ENCODE data around the gene SLC26A9.
"Not testable (repeated sequence)": the region's sequence is repeated elsewhere in the genome, so short reads cannot be mapped to it uniquely, and the experiment has no call there.

Gene SLC26A9

GRCh38 chr1:205924460-205924790 lies 18.8 kb downstream of the SLC26A9 start:
- no peak for DNase-seq (ENCODE audit: low spot score)

- DNase-seq (ENCODE audit: low spot score) = no peak
These were observed 19.4 kb downstream of the SLC26A9 start for GRCh38 chr1:205923651-205924459.

GRCh38 chr1:205922806-205923205 lies 20.4 kb downstream of the SLC26A9 start:
- DNase-seq (ENCODE audit: low spot score) = no peak

- DNase-seq (ENCODE audit: low spot score) = no peak
These were observed 20.9 kb downstream of the SLC26A9 start for GRCh38 chr1:205922314-205922713.

- no peak for DNase-seq (ENCODE audit: low spot score)
These were observed 21.7 kb downstream of the SLC26A9 start for GRCh38 chr1:205921570-205921909.

GRCh38 chr1:205920861-205921569 lies 22.2 kb downstream of the SLC26A9 start:
- no peak for DNase-seq (ENCODE audit: low spot score)

GRCh38 chr1:205920159-205920558 lies 23.1 kb downstream of the SLC26A9 start:
- DNase-seq (ENCODE audit: low spot score) = no peak

GRCh38 chr1:205918955-205919746 lies 24.1 kb downstream of the SLC26A9 start:
- DNase-seq (ENCODE audit: low spot score) = peak; percentile 71

GRCh38 chr1:205917466-205918238 lies 25.6 kb downstream of the SLC26A9 start:
- no peak for DNase-seq (ENCODE audit: low spot score)

- no peak for DNase-seq (ENCODE audit: low spot score)
These were observed 26.7 kb downstream of the SLC26A9 start for GRCh38 chr1:205916541-205916940.

GRCh38 chr1:205915354-205915990 lies 27.8 kb downstream of the SLC26A9 start:
- DNase-seq (ENCODE audit: low spot score) = no peak

- no peak for DNase-seq (ENCODE audit: low spot score)
These were observed 28.5 kb downstream of the SLC26A9 start for GRCh38 chr1:205914730-205915129.

GRCh38 chr1:205914155-205914507 lies 29.1 kb downstream of the SLC26A9 start:
- DNase-seq (ENCODE audit: low spot score) = no peak

- DNase-seq (ENCODE audit: low spot score) = no peak
These were observed 29.7 kb downstream of the SLC26A9 start for GRCh38 chr1:205913451-205914154.

GRCh38 chr1:205907794-205908193 lies 35.5 kb downstream of the SLC26A9 start:
- DNase-seq (ENCODE audit: low spot score) = no peak

GRCh38 chr1:205905095-205905494 lies 38.2 kb downstream of the SLC26A9 start:
- not testable (repeated sequence) for DNase-seq (ENCODE audit: low spot score)

GRCh38 chr1:205896351-205896750 lies 46.9 kb downstream of the SLC26A9 start:
- no peak for DNase-seq (ENCODE audit: low spot score)

- DNase-seq (ENCODE audit: low spot score) = not testable (repeated sequence)
These were observed 49.1 kb downstream of the SLC26A9 start for GRCh38 chr1:205894119-205894518.

GRCh38 chr1:205892175-205892574 lies 51.1 kb downstream of the SLC26A9 start:
- DNase-seq (ENCODE audit: low spot score) = not testable (repeated sequence)

- not testable (repeated sequence) for DNase-seq (ENCODE audit: low spot score)
These were observed 51.8 kb downstream of the SLC26A9 start for GRCh38 chr1:205891481-205891880.

GRCh38 chr1:205890631-205891030 lies 52.6 kb downstream of the SLC26A9 start:
- not testable (repeated sequence) for DNase-seq (ENCODE audit: low spot score)
